Tibial artery (tissue), 4 donors: ENCODE measurements around the gene NKX2-3.

Experiments used
- DNase-seq, 2 donors: peaks; one replicate each; pipeline ENCODE4 v3.0.0-alpha.2; 2019
- H3K27ac ChIP-seq, 2 donors: fragments of 200-600 bp; sonication (generic) in 1 of 2; 1 replicate in 1 of 2; 2 replicates in 1 of 2; pipeline ENCODE4 v1.5.1; 2018 to 2019; ENCODE audit warnings: mild to moderate bottlenecking in 1 of 2
- H3K27me3 ChIP-seq, 2 donors: fragments of 200-600 bp; sonication (generic) in 1 of 2; one replicate each; pipeline versions ENCODE4 v1.5.1 to v1.6.0; 2016 to 2019
- H3K36me3 ChIP-seq, 3 donors: fragments of 200-600 bp; sonication (generic) in 2 of 3; one replicate each; pipeline ENCODE4 v1.5.1; 2016 to 2019; ENCODE audit warnings: mild to moderate bottlenecking in 2 of 3
- H3K4me1 ChIP-seq, 4 donors: fragments of 200-600 bp; sonication (generic) in 2 of 4; 1 replicate in 3 of 4; 2 replicates in 1 of 4; pipeline ENCODE4 v1.5.1; 2016 to 2019
- H3K4me3 ChIP-seq, 2 donors: fragments of 200-600 bp; sonication (generic) in 1 of 2; 1 replicate in 1 of 2; 2 replicates in 1 of 2; pipeline ENCODE4 v1.5.1; 2018 to 2019; ENCODE audit warnings: mild to moderate bottlenecking in 2 of 2
- H3K9me3 ChIP-seq, 3 donors: fragments of 200-600 bp; sonication (generic) in 1 of 3; one replicate each; pipeline ENCODE4 v1.5.1; 2016 to 2019
- CTCF ChIP-seq, 2 experiments: fragments of 200-600 bp in 1 of 2; fragments of 450-650 bp in 1 of 2; IDR thresholded peaks; one replicate each; pipeline ENCODE4 v1.5.1; 2017 to 2019; ENCODE audit warnings: antibody characterized with exemption in 2 of 2, mild to moderate bottlenecking in 1 of 2, moderate library complexity in 1 of 2
- intact Hi-C: fragments of 100-400 bp; cut with DNase I; formaldehyde crosslinking; loops from one replicate; pipeline ENCODE4 v1.15.0; 2023; ENCODE audit warnings: low total_unique reads

NKX2-3 gene

GRCh38 chr10:99531696-99532593 is 797 bp upstream of the NKX2-3 start:
- DNase-seq = no peak
- Histone ChIP-seq H3K9me3 (no peaks in the 10 kb centered on the region), H3K4me1 (peaks cover 0 to 54% (median 31%) of the 10 kb centered on the region in 4 donors), H3K4me3 (no peak overlapping the region), H3K27me3 (peaks cover 4 to 100% of the 10 kb centered on the region in 2 donors), H3K36me3 (no peaks in the 10 kb centered on the region), H3K27ac (no peak overlapping the region)
- TF ChIP-seq CTCF (IDR thresholded peaks at IDR 0.05) = no peak
- intact Hi-C loops = no loop called here

DNA sequence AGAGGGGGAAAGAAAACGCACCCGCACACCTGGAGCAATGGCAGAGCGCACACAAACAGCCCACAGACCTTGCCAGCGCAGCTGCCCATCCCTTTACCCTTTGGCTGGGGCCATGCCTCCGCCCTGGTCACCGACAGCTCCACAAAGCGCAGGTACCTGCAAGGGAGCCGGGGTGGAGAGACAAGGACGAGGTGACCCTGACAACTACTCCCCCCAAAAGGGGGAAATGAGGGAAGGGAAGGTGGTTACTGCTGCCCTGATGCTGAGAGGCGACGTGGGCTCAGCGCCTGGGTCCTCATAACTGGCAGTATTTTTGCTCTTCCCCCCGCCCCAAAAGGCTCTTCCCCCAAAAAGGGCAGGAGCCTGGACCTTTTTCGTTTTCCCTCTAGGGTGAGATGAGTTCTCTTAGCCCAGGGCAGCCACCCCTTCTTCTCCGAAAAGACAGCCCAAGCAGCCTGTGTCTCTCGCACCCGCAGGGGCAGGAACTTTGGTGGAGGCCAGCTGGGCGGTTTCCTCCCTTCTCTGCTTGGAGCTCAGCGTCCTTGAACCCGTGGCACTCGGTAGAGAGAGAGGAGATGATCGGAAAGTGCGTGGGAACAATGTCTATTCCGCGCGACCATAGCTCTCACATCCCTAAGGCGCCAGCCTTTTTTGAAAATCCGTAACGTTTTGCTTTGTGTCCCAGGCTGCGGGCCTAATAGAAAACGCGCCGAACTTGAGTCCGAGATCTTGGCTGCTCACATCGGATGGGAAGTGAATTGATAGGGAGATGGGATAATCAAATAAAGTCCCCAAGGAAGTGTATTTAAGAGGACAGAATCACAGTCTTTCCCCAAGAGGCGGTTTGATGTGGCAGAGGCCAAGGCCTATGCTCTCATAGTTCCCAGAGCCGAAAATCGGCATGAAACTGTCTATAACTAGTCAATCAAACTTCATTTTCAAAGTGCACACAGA is 1.0 kb downstream of the NKX2-3 start:
- DNase-seq = no peak
- Histone ChIP-seq H3K27ac (no peak overlapping the region), H3K36me3 (no peaks in the 10 kb centered on the region), H3K9me3 (no peaks in the 10 kb centered on the region), H3K27me3 (peaks cover 4 to 100% of the 10 kb centered on the region in 2 donors), H3K4me3 (no peak overlapping the region), H3K4me1 (peaks cover 0 to 55% (median 35%) of the 10 kb centered on the region in 4 donors)
- intact Hi-C loops = no loop called here
- TF ChIP-seq CTCF (IDR thresholded peaks at IDR 0.05) = no peak

DNA sequence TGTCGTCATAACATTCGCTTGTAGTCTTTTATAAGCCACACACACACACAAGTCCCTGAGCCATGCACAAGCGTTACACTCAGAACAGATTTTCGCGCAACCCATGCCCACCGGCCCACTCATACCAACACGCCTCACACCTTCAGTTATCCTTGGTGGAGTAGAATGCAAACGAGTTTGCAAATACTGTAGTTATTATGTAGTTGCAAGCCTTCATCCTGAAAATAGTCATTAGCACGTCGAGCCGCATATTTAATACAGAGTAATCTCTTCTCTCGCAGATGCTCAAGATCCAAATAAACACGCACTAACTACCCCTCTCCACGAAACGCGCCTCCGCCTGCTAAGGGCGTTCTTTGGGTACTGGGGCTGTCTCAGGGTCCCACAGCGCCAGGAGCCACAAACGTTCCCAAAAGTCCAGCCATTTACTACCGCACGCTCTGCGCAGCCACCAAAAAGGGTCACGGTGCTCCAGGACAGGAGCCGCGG is 1.8 kb downstream of the NKX2-3 start:
- Histone ChIP-seq H3K9me3 (no peaks in the 10 kb centered on the region), H3K4me3 (peak overlapping the region in 1 of 2 donors; percentile 43), H3K27ac (no peak overlapping the region), H3K36me3 (no peaks in the 10 kb centered on the region), H3K27me3 (peaks cover 4 to 100% of the 10 kb centered on the region in 2 donors), H3K4me1 (peaks cover 0 to 55% (median 35%) of the 10 kb centered on the region in 4 donors)
- no peak for TF ChIP-seq CTCF (IDR thresholded peaks at IDR 0.05)
- intact Hi-C loops = no loop called here
- DNase-seq = no peak

- Histone ChIP-seq H3K9me3 (no peaks in the 10 kb centered on the region), H3K4me3 (peak overlapping the region; percentile 22 to 43), H3K36me3 (no peaks in the 10 kb centered on the region), H3K4me1 (peaks cover 0 to 55% (median 35%) of the 10 kb centered on the region in 4 donors), H3K27ac (no peak overlapping the region), H3K27me3 (peaks cover 4 to 98% of the 10 kb centered on the region in 2 donors)
- no peak for DNase-seq
- intact Hi-C loops = no loop called here
- no peak for TF ChIP-seq CTCF (IDR thresholded peaks at IDR 0.05)
Observed at GRCh38 chr10:99534939-99535763, 2.4 kb downstream of the NKX2-3 start.
